Muscle of leg (tissue), 11 donors: ENCODE measurements around the gene FGF22. TPM values are rescaled to one million over a fixed set of nuclear protein-coding genes. Genes with fewer than 3 reads are reported as not detected.
"Not testable (repeated sequence)": the region's sequence is repeated elsewhere in the genome, so short reads cannot be mapped to it uniquely, and the experiment has no call there.

ENCODE experiments used
- DNase-seq: peaks from one replicate; pipeline ENCODE4 v3.0.0; 2013
- H3K27ac ChIP-seq: one replicate; pipeline ENCODE4 v1.5.1; 2013; ENCODE audit warnings: mild to moderate bottlenecking, low read length, control low read depth
- H3K27me3 ChIP-seq: one replicate; pipeline ENCODE4 v1.6.1; 2013; ENCODE audit warnings: low read length; ENCODE audit not compliant: control insufficient read depth, insufficient read depth
- H3K36me3 ChIP-seq: one replicate; pipeline ENCODE4 v1.6.1; 2013; ENCODE audit warnings: low read length; ENCODE audit not compliant: control insufficient read depth, insufficient read depth
- H3K4me1 ChIP-seq: one replicate; pipeline ENCODE4 v1.6.1; 2013; ENCODE audit warnings: low read length; ENCODE audit not compliant: control insufficient read depth, insufficient read depth
- H3K4me3 ChIP-seq: one replicate; pipeline ENCODE4 v1.5.1; 2013; ENCODE audit warnings: low read length, control low read depth
- H3K9me3 ChIP-seq: replicated peaks from 2 replicates; pipeline ENCODE4 v1.6.1; 2013; ENCODE audit warnings: low read depth, low read length; ENCODE audit not compliant: control insufficient read depth
- WGBS: methylation state at CpG from one replicate; pipeline ENCODE4 v1.1.5; 2013; ENCODE audit warnings: missing lambda C conversion rate; ENCODE audit not compliant: insufficient coverage; 5-methylcytosine and 5-hydroxymethylcytosine counted together
- polyA plus RNA-seq, 8 donors: library from polyadenylated mRNA; unstranded; fragments of 120-200 nt; gene quantifications; one replicate each; pipeline versions ENCODE4 v1.2.1 to v1.2.3, GENCODE V29; 2013; ENCODE audit warnings: inconsistent platforms in 1 of 8, low replicate concordance in 1 of 8; ENCODE audit not compliant: insufficient read length in 8 of 8, insufficient read depth in 1 of 8
- total RNA-seq: library from RNA; stranded (reverse); fragments of 120-200 nt; gene quantifications from one replicate; pipeline ENCODE4 v1.2.4, GENCODE V29; 2013

The FGF22 gene
- total and polyA plus RNA-seq, 9 donors = 0.04 to 0.38 (median 0.15) TPM

DNA sequence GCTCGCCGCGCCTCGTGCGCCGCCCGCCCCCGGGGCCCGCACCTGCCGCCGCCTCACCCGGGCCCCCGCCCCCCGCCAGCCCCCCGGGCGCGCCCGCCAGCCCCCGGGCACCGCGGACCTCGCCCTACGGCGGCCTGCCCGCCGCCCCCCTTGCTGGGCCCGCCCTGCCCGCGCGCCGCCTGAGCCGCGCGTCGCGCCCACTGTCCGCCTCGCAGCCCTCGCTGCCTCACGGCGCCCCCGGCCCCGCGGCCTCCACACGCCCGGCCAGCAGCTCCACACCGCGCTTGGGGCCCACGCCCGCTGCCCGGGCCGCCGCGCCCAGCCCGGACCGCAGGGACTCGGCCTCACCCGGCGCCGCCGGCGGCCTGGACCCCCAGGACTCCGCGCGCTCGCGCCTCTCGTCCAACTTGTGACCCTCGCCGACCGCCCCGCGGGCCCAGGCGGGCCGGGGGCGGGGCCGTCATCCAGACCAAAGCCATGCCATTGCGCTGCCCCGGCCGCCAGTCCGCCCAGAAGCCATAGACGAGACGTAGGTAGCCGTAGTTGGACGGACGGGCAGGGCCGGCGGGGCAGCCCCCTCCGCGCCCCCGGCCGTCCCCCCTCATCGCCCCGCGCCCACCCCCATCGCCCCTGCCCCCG lies 23.5 kb upstream of the FGF22 start:
- Histone ChIP-seq H3K27ac (no peak overlapping the region), H3K27me3 (peaks cover 13% of the 10 kb centered on the region), H3K4me3 (no peak overlapping the region), H3K36me3 (peaks cover 31% of the 10 kb centered on the region), H3K4me1 (no peaks in the 10 kb centered on the region), H3K9me3 (no peaks in the 10 kb centered on the region)
- 1% methylated on average over 67 of the region's 97 CpGs for WGBS
- DNase-seq = no peak

DNA sequence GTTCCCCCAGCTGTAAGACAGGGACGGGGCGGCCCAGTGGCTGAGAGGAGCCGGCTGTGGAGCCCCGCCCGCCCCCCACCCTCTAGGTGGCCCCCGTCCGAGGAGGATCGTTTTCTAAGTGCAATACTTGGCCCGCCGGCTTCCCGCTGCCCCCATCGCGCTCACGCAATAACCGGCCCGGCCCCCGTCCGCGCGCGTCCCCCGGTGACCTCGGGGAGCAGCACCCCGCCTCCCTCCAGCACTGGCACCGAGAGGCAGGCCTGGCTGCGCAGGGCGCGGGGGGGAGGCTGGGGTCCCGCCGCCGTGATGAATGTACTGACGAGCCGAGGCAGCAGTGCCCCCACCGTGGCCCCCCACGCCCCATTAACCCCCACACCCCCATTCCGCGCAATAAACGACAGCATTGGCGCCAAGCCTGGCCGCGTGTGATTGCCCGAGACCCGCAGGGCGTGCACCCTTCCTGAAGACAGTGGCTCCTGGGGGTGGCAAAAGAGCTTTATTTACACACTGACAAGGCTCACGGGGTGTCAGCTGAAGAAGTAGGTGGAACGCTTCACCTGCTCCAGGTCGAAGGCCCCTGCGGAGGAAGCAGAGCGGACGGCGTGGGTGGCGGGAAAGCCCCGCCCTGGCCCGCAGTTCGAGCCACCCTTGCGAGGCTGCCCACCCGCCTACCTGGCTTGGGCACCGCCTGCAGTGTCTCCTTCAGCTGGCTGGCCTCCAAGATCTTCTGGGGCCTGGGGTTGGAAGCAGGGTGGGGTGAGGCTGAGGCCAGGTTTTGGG lies 22.7 kb upstream of the FGF22 start:
- H3K27ac ChIP-seq = no peak overlapping the region
- no peaks in the 10 kb centered on the region for H3K9me3 ChIP-seq
- peaks cover 13% of the 10 kb centered on the region for H3K27me3 ChIP-seq
- H3K36me3 ChIP-seq = peaks cover 36% of the 10 kb centered on the region
- no peak for DNase-seq
- H3K4me3 ChIP-seq = no peak overlapping the region
- 74% methylated on average over 35 of the region's 58 CpGs for WGBS
- no peaks in the 10 kb centered on the region for H3K4me1 ChIP-seq

GRCh38 chr19:617551-618246 lies 22.0 kb upstream of the FGF22 start:
- 85% methylated on average over 24 of the region's 29 CpGs for WGBS
- Histone ChIP-seq H3K4me1 (no peaks in the 10 kb centered on the region), H3K9me3 (no peaks in the 10 kb centered on the region), H3K4me3 (no peak overlapping the region), H3K27me3 (peaks cover 13% of the 10 kb centered on the region), H3K27ac (no peak overlapping the region), H3K36me3 (peaks cover 40% of the 10 kb centered on the region)
- DNase-seq = no peak

- Histone ChIP-seq H3K27ac (no peak overlapping the region), H3K36me3 (peaks cover 41% of the 10 kb centered on the region)
- WGBS = 93% methylated on average over 19 of the region's 19 CpGs
These were observed 21.4 kb upstream of the FGF22 start for GRCh38 chr19:618247-618619.

DNA sequence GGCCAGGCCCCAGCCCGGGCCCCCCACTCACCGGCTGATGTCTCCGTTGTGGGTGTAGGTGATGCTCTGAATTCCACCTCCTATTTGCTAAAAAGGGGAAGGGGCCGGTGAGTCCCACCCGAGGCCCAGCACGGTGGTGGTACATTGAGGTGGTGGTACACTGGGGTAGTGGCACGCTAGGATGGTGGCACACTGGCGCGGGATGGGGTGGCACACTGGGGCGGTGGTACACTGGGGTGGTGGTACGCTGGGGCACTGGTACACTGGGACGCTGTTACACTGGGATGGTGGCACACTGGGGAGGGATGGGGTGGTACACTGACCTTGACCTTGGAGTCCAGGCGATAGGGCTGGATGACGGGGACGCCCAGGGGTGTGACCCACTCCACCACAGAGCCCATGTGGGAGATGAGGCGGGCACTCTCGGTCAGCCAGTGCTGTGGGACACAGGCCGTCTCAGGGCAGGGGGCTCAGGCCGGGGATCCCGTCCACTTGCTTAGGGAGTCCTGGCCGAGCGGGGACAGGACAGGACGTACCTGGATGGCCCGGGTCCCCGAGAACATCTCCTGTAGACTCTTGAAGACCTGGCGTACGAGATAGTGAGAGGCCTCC lies 20.9 kb upstream of the FGF22 start:
- no peak overlapping the region for H3K27ac ChIP-seq
- WGBS = 90% methylated on average over 22 of the region's 27 CpGs
- H3K9me3 ChIP-seq = no peaks in the 10 kb centered on the region
- H3K4me1 ChIP-seq = no peaks in the 10 kb centered on the region
- no peak for DNase-seq
- H3K4me3 ChIP-seq = no peak overlapping the region
- peaks cover 10% of the 10 kb centered on the region for H3K27me3 ChIP-seq
- H3K36me3 ChIP-seq = peaks cover 46% of the 10 kb centered on the region

More at GRCh38 chr19:618247-618619, 21.4 kb upstream of the FGF22 start:
- H3K9me3 ChIP-seq = no peaks in the 10 kb centered on the region
- H3K4me1 ChIP-seq = no peaks in the 10 kb centered on the region
- DNase-seq = no peak
- H3K27me3 ChIP-seq = peaks cover 10% of the 10 kb centered on the region
- no peak overlapping the region for H3K4me3 ChIP-seq

DNA sequence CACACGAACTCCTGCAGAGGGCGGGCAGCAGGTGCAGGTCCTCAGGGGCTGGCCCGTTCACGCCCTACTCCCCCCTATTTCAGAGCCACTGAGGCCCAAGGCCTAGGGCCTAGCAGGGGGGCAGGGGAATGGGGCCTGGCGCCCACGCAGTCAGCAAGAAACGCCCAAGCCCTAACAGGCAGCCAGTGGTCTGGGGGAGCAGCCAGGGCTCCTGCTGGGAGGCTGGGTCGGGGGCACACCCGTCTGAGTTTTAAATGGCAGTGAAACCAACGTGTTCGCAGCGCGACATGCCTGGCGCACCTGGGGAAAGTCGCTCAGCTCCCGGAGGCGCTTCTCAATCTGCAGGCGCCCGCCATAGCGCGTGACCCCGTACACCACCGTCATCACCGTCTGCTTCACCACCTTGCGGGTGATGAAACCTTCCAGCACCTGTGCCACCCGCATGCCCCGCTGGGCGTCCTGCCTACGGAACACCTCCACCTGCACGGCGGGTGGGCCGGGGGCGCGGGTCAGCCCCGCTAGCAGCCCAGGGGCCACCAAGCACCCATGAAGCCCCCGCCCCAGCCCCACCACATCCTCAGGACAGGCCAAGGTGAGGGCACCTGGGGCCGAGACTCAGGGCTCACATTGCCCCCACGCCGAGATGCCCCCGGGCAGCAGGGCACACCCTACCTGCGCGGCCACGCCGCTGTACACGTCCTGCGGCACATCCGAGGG lies 20.2 kb upstream of the FGF22 start:
- H3K36me3 ChIP-seq = peaks cover 47% of the 10 kb centered on the region
- no peak for DNase-seq
- no peaks in the 10 kb centered on the region for H3K9me3 ChIP-seq
- no peaks in the 10 kb centered on the region for H3K4me1 ChIP-seq
- peaks cover 7% of the 10 kb centered on the region for H3K27me3 ChIP-seq
- 94% methylated on average over 47 of the region's 47 CpGs for WGBS
- H3K27ac ChIP-seq = no peak overlapping the region
- no peak overlapping the region for H3K4me3 ChIP-seq

GRCh38 chr19:620166-620862 lies 19.4 kb upstream of the FGF22 start:
- H3K9me3 ChIP-seq = no peaks in the 10 kb centered on the region
- H3K27me3 ChIP-seq = peaks cover 4% of the 10 kb centered on the region
- H3K4me3 ChIP-seq = no peak overlapping the region
- no peak overlapping the region for H3K27ac ChIP-seq
- no peaks in the 10 kb centered on the region for H3K4me1 ChIP-seq
- peaks cover 55% of the 10 kb centered on the region for H3K36me3 ChIP-seq
- WGBS = 86% methylated on average over 33 of the region's 51 CpGs
- no peak for DNase-seq

GRCh38 chr19:621191-621590 lies 18.5 kb upstream of the FGF22 start:
- H3K36me3 ChIP-seq = peaks cover 60% of the 10 kb centered on the region
- not testable (repeated sequence) for H3K4me3 ChIP-seq, H3K9me3 ChIP-seq, H3K27ac ChIP-seq, H3K4me1 ChIP-seq, H3K27me3 ChIP-seq, DNase-seq
- 96% methylated on average over 39 of the region's 48 CpGs for WGBS

- Histone ChIP-seq H3K36me3 (peaks cover 60% of the 10 kb centered on the region), H3K4me3 (no peak overlapping the region), H3K9me3 (no peaks in the 10 kb centered on the region), H3K27me3 (no peaks in the 10 kb centered on the region), H3K27ac (no peak overlapping the region), H3K4me1 (no peaks in the 10 kb centered on the region)
- 90% methylated on average over 19 of the region's 24 CpGs for WGBS
- DNase-seq = no peak
These were observed 17.9 kb upstream of the FGF22 start for GRCh38 chr19:621819-622218.
